Stomach (tissue), 4 donors: Measurements from ENCODE around the gene ZNF175.

Experiments used
- CTCF ChIP-seq, 7 experiments: fragments of 450-650 bp in 4 of 7; fragments of 200-600 bp in 3 of 7; sonication (generic) in 3 of 7; IDR thresholded peaks; one replicate each; pipeline ENCODE4 v1.5.1; 2016 to 2019; ENCODE audit warnings: antibody characterized with exemption in 7 of 7, control low read depth in 2 of 7, mild to moderate bottlenecking in 1 of 7
- POLR2AphosphoS5 ChIP-seq, 3 donors: sonication (generic); formaldehyde crosslinking; IDR thresholded peaks; one replicate each; pipeline ENCODE4 v1.6.1; 2016; ENCODE audit warnings: antibody characterized with exemption in 3 of 3

- TF ChIP-seq POLR2AphosphoS5 (IDR thresholded peaks at IDR 0.05) (no peak), CTCF (IDR thresholded peaks at IDR 0.05) (no peak)
Measured at GRCh38 chr19:51550848-51551672, 20.0 kb upstream of the ZNF175 start.
